Measurements from ENCODE around the gene USP48.
"Not testable (repeated sequence)": the region's sequence is repeated elsewhere in the genome, so short reads cannot be mapped to it uniquely, and the experiment has no call there.

Gene USP48

DNA sequence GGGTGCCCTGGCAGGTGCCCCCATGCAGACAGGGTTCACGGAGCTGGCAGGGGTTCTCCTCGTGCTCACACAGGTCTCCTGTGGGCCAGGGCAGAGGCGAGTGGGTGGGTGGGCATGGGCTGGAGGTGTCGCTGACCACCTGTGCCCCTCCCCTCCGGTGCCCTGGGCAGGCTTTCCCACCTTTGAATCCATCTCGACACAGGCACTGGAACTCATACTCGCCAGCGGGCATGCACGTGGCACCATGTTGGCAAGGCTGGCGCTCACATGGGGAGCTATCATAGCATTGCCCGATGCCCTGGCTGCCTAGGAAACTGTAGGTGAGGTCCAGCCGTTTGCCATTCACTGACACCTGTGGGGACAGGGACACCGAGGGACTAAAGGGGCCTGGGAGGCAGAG lies 45.1 kb upstream of the USP48 start:
- no peak for TF ChIP-seq CTCF (IDR thresholded peaks at IDR 0.05; ENCODE audit: low read depth, low read length, missing control alignments)
- no peak for DNase-seq (ENCODE audit: extremely low read depth, low read depth)
- no peak overlapping the region for H3K4me3 ChIP-seq (replicated peaks; ENCODE audit: low read depth, low read length)

DNA sequence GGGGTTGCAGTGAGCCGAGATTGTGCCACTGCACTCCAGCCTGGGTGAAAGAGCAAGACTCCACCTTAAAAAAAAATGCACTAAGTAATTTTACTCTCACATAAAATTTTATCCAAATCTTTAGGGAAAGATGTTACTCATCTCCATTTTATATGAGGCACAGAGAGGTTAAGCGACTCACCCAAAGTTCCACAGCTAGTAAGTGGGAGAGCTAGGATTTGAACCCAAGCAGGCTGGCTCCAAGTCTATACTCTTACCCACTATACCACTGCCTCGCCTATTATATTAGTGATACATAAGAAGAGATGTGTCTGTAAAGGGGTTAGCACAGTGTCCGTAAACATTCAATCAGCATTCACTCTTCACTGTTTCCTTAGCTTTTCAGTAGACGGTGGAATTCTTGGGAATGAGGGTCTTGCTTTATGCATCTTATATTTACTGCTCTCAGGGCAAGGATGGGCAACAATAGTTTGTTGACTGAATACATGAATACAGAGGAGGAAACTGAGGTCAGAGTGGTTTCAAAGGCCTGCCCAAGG lies 44.3 kb upstream of the USP48 start:
- DNase-seq (ENCODE audit: extremely low read depth, low read depth), result no peak
- no peak for TF ChIP-seq CTCF (IDR thresholded peaks at IDR 0.05; ENCODE audit: low read depth, low read length, missing control alignments)
- no peak overlapping the region for H3K4me3 ChIP-seq (replicated peaks; ENCODE audit: low read depth, low read length)

- not testable (repeated sequence) for H3K4me3 ChIP-seq (replicated peaks; ENCODE audit: low read depth, low read length); DNase-seq (ENCODE audit: extremely low read depth, low read depth)
These were observed 43.7 kb upstream of the USP48 start for GRCh38 chr1:21826694-21827093.

- no peak for DNase-seq (ENCODE audit: extremely low read depth, low read depth)
- no peak for TF ChIP-seq CTCF (IDR thresholded peaks at IDR 0.05; ENCODE audit: low read depth, low read length, missing control alignments)
- H3K4me3 ChIP-seq (replicated peaks; ENCODE audit: low read depth, low read length), result no peak overlapping the region
These were observed 42.4 kb upstream of the USP48 start for GRCh38 chr1:21825393-21825792.

GRCh38 chr1:21824926-21825325 lies 42.0 kb upstream of the USP48 start:
- no peak overlapping the region for H3K4me3 ChIP-seq (replicated peaks; ENCODE audit: low read depth, low read length)
- DNase-seq (ENCODE audit: extremely low read depth, low read depth), result no peak
- TF ChIP-seq CTCF (IDR thresholded peaks at IDR 0.05; ENCODE audit: low read depth, low read length, missing control alignments), result no peak

GRCh38 chr1:21823980-21824702 lies 41.2 kb upstream of the USP48 start:
- no peak for TF ChIP-seq CTCF (IDR thresholded peaks at IDR 0.05; ENCODE audit: low read depth, low read length, missing control alignments)
- no peak for DNase-seq (ENCODE audit: extremely low read depth, low read depth)
- no peak overlapping the region for H3K4me3 ChIP-seq (replicated peaks; ENCODE audit: low read depth, low read length)

DNA sequence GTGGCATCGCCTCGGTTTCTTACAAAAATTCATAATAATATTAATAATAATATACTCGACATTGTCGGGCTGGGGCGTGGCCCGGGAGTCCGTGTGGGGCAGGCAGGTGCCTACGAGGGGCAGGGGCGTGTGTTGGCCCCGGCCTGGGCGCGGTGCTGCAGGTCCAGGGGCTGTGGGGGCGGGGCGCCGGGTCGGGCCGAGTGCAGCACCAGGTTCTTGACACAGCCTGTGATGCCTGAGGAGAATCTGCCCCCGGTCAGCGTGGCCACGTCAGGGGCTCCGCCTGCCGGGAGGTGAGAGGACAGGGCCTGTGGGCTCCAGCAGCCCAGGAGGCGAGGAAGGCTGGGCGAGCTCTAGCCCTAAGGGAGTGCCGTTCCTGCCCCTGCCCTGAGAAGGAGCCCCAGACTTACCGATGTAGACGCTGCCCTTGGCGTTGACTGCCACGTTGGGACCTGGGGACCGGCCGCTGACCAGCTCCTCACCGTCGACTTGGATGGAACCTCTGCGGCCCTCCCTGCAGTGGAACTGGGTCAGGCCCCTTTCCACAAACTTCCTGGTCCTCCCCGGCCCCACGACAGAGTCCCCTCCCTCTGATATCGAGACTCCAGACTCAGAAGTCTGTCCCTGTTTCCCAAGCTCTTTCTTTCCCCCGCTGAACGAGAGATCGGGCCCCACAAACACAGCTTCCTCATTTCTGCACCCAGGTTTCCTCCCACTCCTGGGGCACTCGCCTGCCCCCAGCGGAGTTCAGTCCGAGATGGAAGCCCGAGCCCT lies 40.4 kb upstream of the USP48 start:
- no peak for DNase-seq (ENCODE audit: extremely low read depth, low read depth)
- no peak overlapping the region for H3K4me3 ChIP-seq (replicated peaks; ENCODE audit: low read depth, low read length)
- no peak for TF ChIP-seq CTCF (IDR thresholded peaks at IDR 0.05; ENCODE audit: low read depth, low read length, missing control alignments)
